SK-N-SH (cell line): ENCODE data around the gene ATG9A.

ENCODE experiments used
- CTCF ChIP-seq: fragments of 200-600 bp; sonication (generic); IDR thresholded peaks from 2 replicates; pipeline ENCODE4 v1.6.1; 2017; ENCODE audit warnings: antibody characterized with exemption, mild to moderate bottlenecking, moderate library complexity
- EP300 ChIP-seq, 2 experiments: IDR thresholded peaks; 2 replicates each; pipeline versions ENCODE4 v1.4.0 to v1.6.1; 2012; ENCODE audit warnings: borderline replicate concordance in 1 of 2, low read depth in 1 of 2, low read length in 1 of 2
- FOXJ3 ChIP-seq: sonication (generic); formaldehyde crosslinking; IDR thresholded peaks from 2 replicates; pipeline ENCODE4 v1.5.1; 2020; ENCODE audit warnings: mild to moderate bottlenecking, missing genetic modification reagents
- MXI1 ChIP-seq: IDR thresholded peaks from 2 replicates; pipeline ENCODE4 v1.6.1; 2012; ENCODE audit warnings: mild to moderate bottlenecking, low read depth, low read length, improper control_type of control experiment
- REST ChIP-seq: IDR thresholded peaks from 2 replicates; pipeline ENCODE4 v1.6.1; 2012; ENCODE audit warnings: mild to moderate bottlenecking, low read depth, low read length, moderate library complexity
- SIN3A ChIP-seq: IDR thresholded peaks from 2 replicates; pipeline ENCODE4 v1.6.1; 2012; ENCODE audit warnings: low read depth, mild to moderate bottlenecking, low read length, moderate library complexity, borderline replicate concordance
- TF ChIP-seq, protein P1 (sequence below): fragments of 150-350 bp; IDR thresholded peaks from 2 replicates; pipeline ENCODE4 v1.6.1; 2017; ENCODE audit warnings: antibody characterized with exemption, low read length, low read depth, borderline replicate concordance

DNA sequence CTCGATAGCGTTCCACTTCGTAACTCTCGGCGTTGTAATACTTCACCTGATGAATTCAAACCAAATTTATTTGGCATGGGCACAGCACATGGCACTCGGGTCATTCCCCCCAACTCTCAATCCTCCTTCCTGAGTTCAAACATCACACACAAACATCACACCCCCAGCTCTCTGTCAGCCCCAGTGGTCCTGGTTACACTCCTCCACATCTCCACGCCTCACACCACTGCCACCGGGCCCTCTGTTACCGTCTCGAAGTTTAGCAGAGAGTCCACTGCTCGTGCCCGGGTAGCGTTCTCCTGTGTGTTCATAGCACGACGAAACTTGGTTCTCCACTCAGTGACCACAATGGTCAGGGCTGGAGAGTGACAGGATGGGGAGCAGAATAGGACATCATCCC, 15.3 kb downstream of the ATG9A start:
- TF ChIP-seq CTCF (no peak), REST (no peak), SIN3A (no peak), EP300 (IDR thresholded peaks at IDR 0.05; ENCODE audit: borderline replicate concordance in 1 of 2, low read depth in 1 of 2, low read length in 1 of 2) (no peak), MXI1 (no peak), FOXJ3 (no peak)
- TF ChIP-seq, protein P1, sequence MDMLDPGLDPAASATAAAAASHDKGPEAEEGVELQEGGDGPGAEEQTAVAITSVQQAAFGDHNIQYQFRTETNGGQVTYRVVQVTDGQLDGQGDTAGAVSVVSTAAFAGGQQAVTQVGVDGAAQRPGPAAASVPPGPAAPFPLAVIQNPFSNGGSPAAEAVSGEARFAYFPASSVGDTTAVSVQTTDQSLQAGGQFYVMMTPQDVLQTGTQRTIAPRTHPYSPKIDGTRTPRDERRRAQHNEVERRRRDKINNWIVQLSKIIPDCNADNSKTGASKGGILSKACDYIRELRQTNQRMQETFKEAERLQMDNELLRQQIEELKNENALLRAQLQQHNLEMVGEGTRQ, result no peak
